ENCODE measurements around the gene CCDC82. TPM values are rescaled to one million over a fixed set of nuclear protein-coding genes. Genes with fewer than 3 reads are reported as not detected.

Gene CCDC82
- total and polyA plus RNA-seq, 12 donors = 4.7 to 48.1 (median 16.5) TPM

- no peak for DNase-seq
- intact Hi-C loops (cut with DNase I) = no loop called here
- Histone ChIP-seq H3K4me1 (replicated peaks in 1 of 2) (peaks cover 14 to 39% of the 10 kb centered on the region in 2 donors), H3K9me3 (replicated peaks in 1 of 3) (no peaks in the 10 kb centered on the region), H3K36me3 (replicated peaks in 1 of 2) (no peaks in the 10 kb centered on the region), H3K27me3 (no peaks in the 10 kb centered on the region), H3K4me3 (no peak overlapping the region), H3K27ac (no peak overlapping the region)
- 91 to 100% (median 94%) methylated on average over 3 of the region's 3 CpGs for WGBS, 4 donors
- no peak for TF ChIP-seq POLR2A (IDR thresholded peaks at IDR 0.05)
- TF ChIP-seq, protein P1, sequence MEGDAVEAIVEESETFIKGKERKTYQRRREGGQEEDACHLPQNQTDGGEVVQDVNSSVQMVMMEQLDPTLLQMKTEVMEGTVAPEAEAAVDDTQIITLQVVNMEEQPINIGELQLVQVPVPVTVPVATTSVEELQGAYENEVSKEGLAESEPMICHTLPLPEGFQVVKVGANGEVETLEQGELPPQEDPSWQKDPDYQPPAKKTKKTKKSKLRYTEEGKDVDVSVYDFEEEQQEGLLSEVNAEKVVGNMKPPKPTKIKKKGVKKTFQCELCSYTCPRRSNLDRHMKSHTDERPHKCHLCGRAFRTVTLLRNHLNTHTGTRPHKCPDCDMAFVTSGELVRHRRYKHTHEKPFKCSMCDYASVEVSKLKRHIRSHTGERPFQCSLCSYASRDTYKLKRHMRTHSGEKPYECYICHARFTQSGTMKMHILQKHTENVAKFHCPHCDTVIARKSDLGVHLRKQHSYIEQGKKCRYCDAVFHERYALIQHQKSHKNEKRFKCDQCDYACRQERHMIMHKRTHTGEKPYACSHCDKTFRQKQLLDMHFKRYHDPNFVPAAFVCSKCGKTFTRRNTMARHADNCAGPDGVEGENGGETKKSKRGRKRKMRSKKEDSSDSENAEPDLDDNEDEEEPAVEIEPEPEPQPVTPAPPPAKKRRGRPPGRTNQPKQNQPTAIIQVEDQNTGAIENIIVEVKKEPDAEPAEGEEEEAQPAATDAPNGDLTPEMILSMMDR (IDR thresholded peaks at IDR 0.05) = no peak
Measured at GRCh38 chr11:96318850-96319249, 70.9 kb downstream of the CCDC82 start.

DNA sequence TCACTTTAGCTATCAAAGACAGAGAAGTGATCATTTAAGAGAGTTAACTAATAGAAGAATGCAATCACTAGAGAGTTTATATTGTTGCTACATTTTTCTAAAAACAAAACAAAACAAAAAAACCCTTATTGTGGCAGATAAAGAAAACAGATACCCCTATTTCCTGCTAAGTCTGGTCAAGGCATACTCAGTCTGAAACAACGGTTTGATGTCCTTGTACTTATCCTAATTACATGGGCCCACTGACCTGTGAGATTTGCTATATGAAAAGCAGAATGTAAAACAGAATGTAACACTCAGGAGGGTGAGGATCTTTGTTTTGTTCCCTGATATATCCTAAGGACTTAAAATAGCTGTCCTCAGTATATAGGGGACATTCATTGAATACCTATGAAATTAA lies 71.3 kb downstream of the CCDC82 start:
- Histone ChIP-seq H3K27me3 (no peaks in the 10 kb centered on the region), H3K4me3 (no peak overlapping the region), H3K4me1 (replicated peaks in 1 of 2) (peaks cover 14 to 39% of the 10 kb centered on the region in 2 donors), H3K36me3 (replicated peaks in 1 of 2) (no peaks in the 10 kb centered on the region), H3K27ac (no peak overlapping the region), H3K9me3 (replicated peaks in 1 of 3) (no peaks in the 10 kb centered on the region)
- DNase-seq = no peak
- intact Hi-C loops (cut with DNase I) = no loop called here
- WGBS, 4 donors = 47 to 68% (median 63%) methylated on average over 1 of the region's 1 CpG
- TF ChIP-seq POLR2A (IDR thresholded peaks at IDR 0.05) = no peak
- TF ChIP-seq, protein P1 (IDR thresholded peaks at IDR 0.05) = no peak

DNA sequence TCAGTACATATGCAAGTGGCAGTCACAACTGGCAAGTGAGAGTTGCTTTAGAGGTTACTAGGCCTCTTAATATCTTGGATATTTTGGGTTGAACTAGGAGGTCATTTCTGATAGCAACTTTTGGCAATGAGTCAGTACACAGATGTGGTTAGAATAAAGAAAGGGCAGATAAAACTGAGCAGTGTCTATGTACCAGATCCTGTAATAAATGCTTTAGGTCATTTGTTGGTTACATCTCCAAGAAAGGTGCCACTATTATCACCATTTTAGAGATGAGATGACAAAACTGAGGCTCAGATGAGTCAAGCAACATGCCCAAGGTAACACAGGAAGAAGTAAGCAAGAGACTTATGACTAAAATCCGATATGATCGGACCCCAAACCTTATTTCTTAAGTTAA lies 71.7 kb downstream of the CCDC82 start:
- TF ChIP-seq POLR2A (IDR thresholded peaks at IDR 0.05) = no peak
- TF ChIP-seq, protein P1 (IDR thresholded peaks at IDR 0.05) = no peak
- Histone ChIP-seq H3K4me3 (no peak overlapping the region), H3K27ac (no peak overlapping the region), H3K4me1 (replicated peaks in 1 of 2) (peaks cover 14 to 39% of the 10 kb centered on the region in 2 donors), H3K27me3 (no peaks in the 10 kb centered on the region), H3K36me3 (replicated peaks in 1 of 2) (no peaks in the 10 kb centered on the region), H3K9me3 (replicated peaks in 1 of 3) (no peaks in the 10 kb centered on the region)
- WGBS, 4 donors = 86 to 97% (median 89%) methylated on average over 2 of the region's 2 CpGs
- intact Hi-C loops (cut with DNase I) = no loop called here
- no peak for DNase-seq

GRCh38 chr11:96317571-96317970 lies 72.1 kb downstream of the CCDC82 start:
- Histone ChIP-seq H3K9me3 (replicated peaks in 1 of 3) (no peaks in the 10 kb centered on the region), H3K27me3 (no peaks in the 10 kb centered on the region), H3K4me1 (replicated peaks in 1 of 2) (peaks cover 14 to 39% of the 10 kb centered on the region in 2 donors), H3K4me3 (no peak overlapping the region), H3K27ac (no peak overlapping the region), H3K36me3 (replicated peaks in 1 of 2) (no peaks in the 10 kb centered on the region)
- intact Hi-C loops (cut with DNase I) = no loop called here
- TF ChIP-seq, protein P1 (IDR thresholded peaks at IDR 0.05) = no peak
- no peak for TF ChIP-seq POLR2A (IDR thresholded peaks at IDR 0.05)
- WGBS, 4 donors = 68 to 75% (median 74%) methylated on average over 2 of the region's 2 CpGs
- no peak for DNase-seq
